ENCODE results near the gene CDC25B.
"Not testable (repeated sequence)": the region's sequence is repeated elsewhere in the genome, so short reads cannot be mapped to it uniquely, and the experiment has no call there.

The CDC25B gene

DNA sequence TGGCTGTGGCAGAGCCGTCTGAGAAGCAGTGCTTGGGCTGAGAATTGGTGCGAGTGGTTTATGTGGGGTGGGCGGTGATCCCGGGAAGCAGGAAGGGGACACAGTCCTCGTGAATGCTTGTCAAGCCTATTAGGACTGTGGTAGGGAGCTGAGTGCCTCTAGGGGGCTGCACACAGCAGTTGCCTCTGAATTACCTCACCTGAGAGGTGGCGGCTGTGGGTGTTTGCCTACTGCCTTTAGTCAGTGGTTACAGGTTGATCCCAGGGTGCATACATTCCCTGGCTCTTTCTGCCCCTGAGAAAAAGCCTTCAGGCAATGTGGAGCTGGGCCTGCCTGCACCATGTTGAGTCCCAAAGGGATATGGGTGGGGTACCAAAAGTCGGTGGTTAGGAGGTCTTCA lies 29.4 kb downstream of the CDC25B start:
- no peak for DNase-seq (ENCODE audit: low read depth in 3 of 3)

DNA sequence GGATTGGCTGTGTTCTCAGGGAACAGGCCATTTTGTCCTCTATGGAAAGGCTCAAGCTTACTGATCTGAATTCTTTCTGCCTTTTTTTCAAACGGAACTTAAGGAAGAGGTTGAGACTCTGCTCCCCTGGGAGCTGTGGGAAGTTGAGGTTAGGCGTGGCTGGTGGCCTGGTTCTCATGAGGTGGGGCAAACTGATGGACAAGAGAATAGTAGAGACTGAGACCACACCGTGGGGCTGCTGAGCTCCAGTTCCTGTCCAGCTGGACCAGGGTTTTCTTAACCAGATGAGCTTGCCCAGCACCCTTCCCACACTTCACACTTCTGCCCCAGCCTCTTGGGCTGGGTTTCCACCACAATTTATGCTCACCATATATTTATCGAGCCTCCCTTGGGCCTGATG lies 30.3 kb downstream of the CDC25B start:
- DNase-seq (ENCODE audit: low read depth in 3 of 3), result no peak

DNA sequence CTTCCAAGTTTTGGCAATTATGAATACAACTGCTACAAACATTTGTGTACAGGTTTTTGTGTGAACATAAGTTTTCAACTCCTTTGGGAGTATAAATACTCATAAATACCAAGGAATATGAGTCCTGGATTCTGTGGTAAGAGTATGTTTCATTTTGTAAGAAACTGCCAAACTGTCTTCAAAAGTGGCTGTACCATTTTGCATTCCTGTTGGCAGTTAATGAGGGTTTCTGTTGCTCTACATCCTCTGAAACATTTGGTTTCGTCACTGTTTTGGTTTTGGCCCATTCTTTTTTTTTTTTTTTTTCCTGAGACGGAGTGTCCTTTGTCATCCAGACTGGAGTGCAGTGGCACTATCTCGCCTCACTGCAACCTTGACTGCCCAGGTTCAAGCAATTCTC lies 32.7 kb downstream of the CDC25B start:
- DNase-seq (ENCODE audit: low read depth in 3 of 3), result no peak

DNA sequence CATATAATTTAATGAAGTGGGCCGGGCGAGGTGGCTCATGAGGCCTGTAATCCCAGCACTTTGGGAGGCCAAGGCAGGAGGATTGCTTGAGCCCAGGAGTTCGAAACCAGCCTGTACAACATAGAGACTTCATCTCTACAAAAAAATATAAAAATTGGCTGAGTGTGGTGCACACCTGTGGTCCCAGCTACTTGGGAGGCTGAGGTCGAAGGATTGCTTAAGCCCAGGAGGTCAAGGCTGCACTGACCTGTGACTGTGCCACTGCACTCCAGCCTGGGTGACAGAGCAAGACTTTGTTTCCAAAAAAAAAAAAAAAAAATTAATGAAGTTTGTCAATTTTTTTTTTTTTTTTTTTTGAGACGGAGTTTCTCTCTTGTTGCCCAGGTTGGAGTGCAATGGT lies 33.8 kb downstream of the CDC25B start:
- not testable (repeated sequence) for DNase-seq (ENCODE audit: low read depth in 3 of 3)

DNA sequence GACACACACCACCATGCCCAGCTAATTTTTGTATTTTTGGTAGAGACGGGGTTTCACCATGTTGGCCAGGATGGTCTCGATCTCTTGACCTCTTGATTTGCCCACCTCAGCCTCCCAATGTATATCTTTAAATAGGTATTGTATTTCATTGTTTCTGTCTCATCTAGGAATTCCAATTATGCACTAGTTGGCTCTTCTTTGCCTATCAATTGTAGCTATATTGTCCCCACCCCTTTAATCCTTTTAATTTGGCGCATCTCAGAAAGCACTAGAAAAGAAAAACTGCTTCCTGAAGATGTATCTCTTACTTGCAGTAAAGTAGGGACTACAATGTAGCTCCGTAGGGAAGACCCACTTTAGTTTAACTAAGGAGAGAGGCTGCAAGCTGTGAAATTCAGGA lies 40.0 kb downstream of the CDC25B start:
- DNase-seq (ENCODE audit: low read depth in 3 of 3), result no peak

- DNase-seq (ENCODE audit: low read depth in 3 of 3), result no peak
These were observed 43.2 kb downstream of the CDC25B start for GRCh38 chr20:3839328-3839727.

- DNase-seq (ENCODE audit: low read depth in 3 of 3), result not testable (repeated sequence)
These were observed 44.1 kb downstream of the CDC25B start for GRCh38 chr20:3840201-3840600.

DNA sequence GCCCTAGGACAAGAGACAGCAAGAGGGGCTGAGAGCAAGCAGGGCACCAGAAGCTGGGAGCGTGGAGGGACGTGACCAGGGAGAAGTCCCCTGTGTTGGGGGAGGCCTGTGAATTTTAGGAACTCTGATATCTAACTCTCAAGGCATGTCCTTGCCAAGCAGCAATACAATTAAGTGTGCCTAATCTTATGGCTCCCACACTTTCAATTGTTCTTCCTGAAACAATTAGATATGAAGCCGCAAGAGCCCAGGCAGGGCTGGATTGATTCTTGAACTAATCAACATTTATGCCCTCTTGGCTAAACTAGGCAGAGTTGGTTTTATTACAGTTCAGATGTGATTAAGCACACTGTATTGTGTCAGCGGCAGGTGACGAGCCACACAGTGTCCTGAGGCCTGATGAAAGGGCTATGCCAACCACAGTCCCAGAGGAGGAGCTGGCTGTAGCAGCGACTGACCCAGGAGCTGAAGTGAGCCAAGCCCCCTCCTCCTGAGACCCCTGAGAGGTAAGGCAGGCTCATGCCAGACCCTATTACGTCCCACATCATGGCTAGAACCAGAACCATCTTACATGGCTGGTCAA lies 46.3 kb downstream of the CDC25B start:
- no peak for DNase-seq (ENCODE audit: low read depth in 3 of 3)

DNA sequence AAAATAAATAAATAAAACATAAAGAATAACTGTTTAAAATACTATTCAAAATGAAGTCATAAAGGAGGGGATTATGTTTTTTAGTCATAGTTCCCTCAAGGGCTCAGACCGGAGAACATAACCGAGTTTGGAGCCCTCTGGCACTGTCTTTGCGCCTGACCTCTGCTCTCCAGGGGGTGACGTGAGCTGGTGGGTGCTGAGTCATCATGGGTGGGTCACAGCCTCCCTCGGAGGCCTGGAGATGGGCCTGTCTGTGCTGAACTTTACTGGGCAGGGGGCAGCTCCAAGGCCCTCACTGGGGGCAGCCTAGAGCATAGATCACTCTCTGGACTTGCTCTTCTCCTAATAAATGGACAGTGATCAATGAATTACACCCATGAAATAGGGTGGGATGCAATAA lies 47.4 kb downstream of the CDC25B start:
- no peak for DNase-seq (ENCODE audit: low read depth in 3 of 3)

GRCh38 chr20:3843990-3844619 lies 48.0 kb downstream of the CDC25B start:
- DNase-seq (ENCODE audit: low read depth in 3 of 3), result not testable (repeated sequence)

- DNase-seq (ENCODE audit: low read depth in 3 of 3), result peak in 1 of 3 donors; percentile 29
These were observed 50.2 kb downstream of the CDC25B start for GRCh38 chr20:3846378-3846739.

- DNase-seq (ENCODE audit: low read depth in 3 of 3), result peak; percentile 66 to 89 (median 74)
These were observed 50.8 kb downstream of the CDC25B start, which contains the start of gene MAVS for GRCh38 chr20:3846740-3847428. TSS of gene MAVS (plus strand) at chr20:3846834. CDS start at chr20:3854625, 7,791 bp downstream.

DNA sequence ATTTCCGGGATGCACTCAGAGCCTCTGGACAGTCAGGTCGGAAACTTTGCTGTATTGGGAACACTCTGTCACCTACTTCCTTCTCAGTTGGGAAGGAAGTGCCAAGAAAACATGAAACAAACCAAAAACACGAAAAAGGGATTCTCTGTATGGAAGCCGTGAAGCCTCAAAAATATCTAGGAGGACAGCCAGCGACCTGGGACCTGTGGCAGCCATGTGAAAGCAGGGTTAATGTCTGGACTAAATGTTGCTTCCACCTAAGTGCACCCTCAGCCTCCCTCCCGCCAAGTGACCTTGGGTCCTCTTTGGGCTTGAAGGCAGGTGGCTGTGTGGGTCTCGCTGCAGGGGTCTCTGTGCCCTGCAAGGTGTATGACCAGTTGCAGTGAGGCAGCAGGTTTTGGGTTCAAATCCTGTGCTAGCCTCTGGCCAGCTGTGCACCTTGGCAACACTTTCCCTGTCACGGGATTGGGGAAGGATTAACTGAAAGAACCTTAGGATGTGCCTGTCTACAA lies 51.4 kb downstream of the CDC25B start:
- DNase-seq (ENCODE audit: low read depth in 3 of 3), result no peak

- DNase-seq (ENCODE audit: low read depth in 3 of 3), result no peak
These were observed 52.5 kb downstream of the CDC25B start for GRCh38 chr20:3848565-3848964.

GRCh38 chr20:3854462-3854871 lies 58.4 kb downstream of the CDC25B start:
- no peak for DNase-seq (ENCODE audit: low read depth in 3 of 3)

All from stimulated activated CD4-positive, alpha-beta T cell treated with anti-CD3 and anti-CD28 coated beads, TNF-alpha, amount 100 ng/mL, for 48 hours (primary cell).